ENCODE results near the gene DNAJC4. TPM values are rescaled to one million over a fixed set of nuclear protein-coding genes. Genes with fewer than 3 reads are reported as not detected.

The DNAJC4 gene
- total RNA-seq, 2 experiments from 2014 or later: 38.0 to 41.3 TPM

- no peak for ATAC-seq
- H3K27ac Mint-ChIP-seq: peak overlapping the region; percentile 61
Measured at GRCh38 chr11:64238999-64239398, 8.7 kb downstream of the DNAJC4 start.

DNA sequence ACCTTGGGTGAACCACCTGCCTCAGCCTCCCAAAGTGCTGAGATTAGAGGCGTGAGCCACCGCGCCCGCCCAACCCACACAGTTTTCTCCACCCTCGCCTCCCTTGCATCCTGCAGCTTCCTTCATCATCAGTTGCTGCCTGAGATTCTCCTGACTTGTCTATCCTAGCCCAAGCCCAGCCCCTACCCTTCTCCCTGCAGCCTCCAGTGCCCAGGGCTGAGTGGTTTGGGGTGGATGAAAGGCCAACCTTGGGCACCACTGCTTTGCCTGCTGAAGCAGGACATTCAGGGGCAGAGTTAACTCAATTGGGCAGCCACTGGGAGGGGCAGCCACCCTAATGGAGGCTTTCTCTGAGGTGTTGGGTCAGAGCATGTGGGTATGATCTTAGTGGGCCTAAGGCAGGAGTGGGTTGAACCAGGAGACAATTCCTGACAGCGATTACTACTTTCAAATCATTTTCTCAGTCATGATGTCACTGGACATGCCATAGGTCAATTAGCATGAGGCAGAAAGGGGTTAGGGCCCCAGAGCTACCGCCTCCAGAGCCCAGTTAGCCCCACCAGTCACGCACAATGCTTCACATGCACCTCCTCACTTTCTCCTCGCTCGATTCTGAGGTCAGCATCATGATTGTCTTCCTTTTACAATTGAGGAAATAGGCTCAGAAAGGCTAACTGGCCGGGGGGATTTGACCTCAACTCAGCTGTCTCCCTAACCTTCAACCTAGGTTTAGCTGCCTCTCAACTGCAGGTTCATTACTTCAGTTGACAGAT lies 9.5 kb downstream of the DNAJC4 start:
- ChIA-PET CTCF (interaction anchor here (0.8 to 2.8 kb wide), 2 partner anchors 9 to 35 kb away, joined by 3 to 9 read pairs; partner anchors contain the start of gene DNAJC4), POLR2A (interaction anchor here (0.8 to 2.0 kb wide), 7 partner anchors 8 to 58 kb away, joined by 3 to 15 read pairs (median 3); partner anchors contain the start of genes DNAJC4, FERMT3, NUDT22 and TRPT1)
- Mint-ChIP-seq H3K9me3 (ENCODE audit: insufficient read depth) (no peaks in the 10 kb centered on the region), H3K27ac (peak overlapping the region; percentile 98), H3K27me3 (ENCODE audit: low read depth) (no peaks in the 10 kb centered on the region), H3K4me1 (ENCODE audit: low read depth) (peaks cover 48% of the 10 kb centered on the region), H3K36me3 (ENCODE audit: low read depth) (peaks cover 50% of the 10 kb centered on the region), H3K4me3 (peak overlapping the region; percentile 89)
- no peak for ATAC-seq
- peak; percentile 41 for DNase-seq

More at GRCh38 chr11:64238999-64239398, 8.7 kb downstream of the DNAJC4 start:
- ChIA-PET CTCF (interaction anchor here (2.8 kb wide), 1 partner anchor 34 kb away, joined by 9 read pairs; no protein-coding TSS in a partner anchor), POLR2A (interaction anchor here (1.0 to 2.0 kb wide), 6 partner anchors 10 to 65 kb away, joined by 3 to 12 read pairs (median 4); partner anchors contain the start of genes FERMT3, NUDT22, STIP1 and TRPT1)
- DNase-seq: no peak
- no peaks in the 10 kb centered on the region for H3K9me3 Mint-ChIP-seq (ENCODE audit: insufficient read depth)
- H3K36me3 Mint-ChIP-seq (ENCODE audit: low read depth): peaks cover 47% of the 10 kb centered on the region
- H3K4me3 Mint-ChIP-seq: no peak overlapping the region
- H3K27me3 Mint-ChIP-seq (ENCODE audit: low read depth): no peaks in the 10 kb centered on the region
- H3K4me1 Mint-ChIP-seq (ENCODE audit: low read depth): peaks cover 42% of the 10 kb centered on the region

- ChIA-PET POLR2A (interaction anchor here (0.7 to 6.3 kb wide), 14 partner anchors 8 to 1477 kb away, joined by 3 to 58 read pairs (median 4); partner anchors contain the start of genes DNAJC4, FERMT3, NUDT22 and STIP1), CTCF (interaction anchor here (0.7 to 6.8 kb wide), 8 partner anchors 9 to 99 kb away, joined by 3 to 57 read pairs (median 3); partner anchors contain the start of genes BAD, CCDC88B, DNAJC4 and FERMT3)
- peaks cover 43% of the 10 kb centered on the region for H3K4me1 Mint-ChIP-seq (ENCODE audit: low read depth)
- no peaks in the 10 kb centered on the region for H3K9me3 Mint-ChIP-seq (ENCODE audit: insufficient read depth)
- no peaks in the 10 kb centered on the region for H3K27me3 Mint-ChIP-seq (ENCODE audit: low read depth)
- H3K36me3 Mint-ChIP-seq (ENCODE audit: low read depth): peaks cover 45% of the 10 kb centered on the region
- ATAC-seq: peak; percentile 76
- H3K4me3 Mint-ChIP-seq: peak within 1 kb of the TSS; percentile 89
- DNase-seq: peak; percentile 98
- peak within 1 kb of the TSS; percentile 98 for H3K27ac Mint-ChIP-seq
Measured at GRCh38 chr11:64240435-64241240, 10.3 kb downstream of the DNAJC4 start, which contains the start of gene FKBP2. TSS of gene FKBP2 (plus strand) at chr11:64241095. CDS start at chr11:64242388, 1,293 bp downstream.

DNA sequence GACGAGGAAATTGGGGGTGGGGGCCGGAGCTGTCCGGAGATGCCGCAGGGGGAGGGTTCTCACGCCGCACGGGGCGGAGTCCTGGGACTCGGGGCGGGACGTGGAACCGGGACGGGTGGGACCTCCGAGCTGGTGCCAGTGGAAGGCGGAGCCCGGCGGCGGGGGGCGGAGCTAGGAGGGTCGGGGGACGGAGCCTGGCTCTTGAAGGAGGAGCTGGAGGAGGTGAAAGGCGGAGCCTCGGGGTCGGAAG lies 10.8 kb downstream of the DNAJC4 start:
- peak overlapping the region; percentile 89 for H3K4me3 Mint-ChIP-seq
- H3K27ac Mint-ChIP-seq: peak overlapping the region; percentile 98
- ATAC-seq: peak; percentile 83
- no peak for DNase-seq
- peaks cover 39% of the 10 kb centered on the region for H3K4me1 Mint-ChIP-seq (ENCODE audit: low read depth)
- H3K9me3 Mint-ChIP-seq (ENCODE audit: insufficient read depth): no peaks in the 10 kb centered on the region
- ChIA-PET POLR2A (interaction anchor here (0.7 to 6.3 kb wide), 10 partner anchors 8 to 1476 kb away, joined by 3 to 58 read pairs (median 6); partner anchors contain the start of genes DNAJC4, FERMT3, NUDT22 and PRDX5), CTCF (interaction anchor here (0.7 to 6.8 kb wide), 6 partner anchors 10 to 99 kb away, joined by 3 to 57 read pairs (median 3); partner anchors contain the start of genes BAD, CCDC88B, FERMT3 and STIP1)
- peaks cover 45% of the 10 kb centered on the region for H3K36me3 Mint-ChIP-seq (ENCODE audit: low read depth)
- H3K27me3 Mint-ChIP-seq (ENCODE audit: low read depth): no peaks in the 10 kb centered on the region

- ATAC-seq: peak; percentile 5
- H3K27me3 Mint-ChIP-seq (ENCODE audit: low read depth): no peaks in the 10 kb centered on the region
- ChIA-PET CTCF (interaction anchor here (0.7 to 6.8 kb wide), 7 partner anchors 9 to 98 kb away, joined by 3 to 57 read pairs (median 3); partner anchors contain the start of genes BAD, CCDC88B, FERMT3 and PLCB3), POLR2A (interaction anchor here (0.7 to 6.3 kb wide), 12 partner anchors 8 to 1475 kb away, joined by 3 to 58 read pairs (median 6); partner anchors contain the start of genes DNAJC4, FERMT3, NUDT22 and PRDX5)
- peak; percentile 100 for DNase-seq
- peak overlapping the region; percentile 98 for H3K27ac Mint-ChIP-seq
- no peaks in the 10 kb centered on the region for H3K9me3 Mint-ChIP-seq (ENCODE audit: insufficient read depth)
- peaks cover 44% of the 10 kb centered on the region for H3K36me3 Mint-ChIP-seq (ENCODE audit: low read depth)
- peaks cover 39% of the 10 kb centered on the region for H3K4me1 Mint-ChIP-seq (ENCODE audit: low read depth)
- peak overlapping the region; percentile 89 for H3K4me3 Mint-ChIP-seq
Measured at GRCh38 chr11:64241491-64242374, 11.4 kb downstream of the DNAJC4 start.

- Mint-ChIP-seq H3K27ac (peak overlapping the region; percentile 85), H3K27me3 (ENCODE audit: low read depth) (no peaks in the 10 kb centered on the region), H3K4me1 (ENCODE audit: low read depth) (peaks cover 50% of the 10 kb centered on the region), H3K36me3 (ENCODE audit: low read depth) (peaks cover 28% of the 10 kb centered on the region), H3K9me3 (ENCODE audit: insufficient read depth) (no peaks in the 10 kb centered on the region), H3K4me3 (peak overlapping the region; percentile 25)
- CTCF ChIA-PET: interaction anchor here (1.1 to 6.8 kb wide), 9 partner anchors 7 to 113 kb away, joined by 3 to 57 read pairs (median 4); partner anchors contain the start of genes CATSPERZ, ESRRA, FERMT3 and PLCB3
- ATAC-seq (no peak), DNase-seq (no peak)
- POLR2A ChIA-PET: interaction anchor here (1.1 to 6.3 kb wide), 7 partner anchors 10 to 74 kb away, joined by 3 to 58 read pairs (median 23); partner anchors contain the start of genes FERMT3, NUDT22, PRDX5 and STIP1
Measured at GRCh38 chr11:64243236-64243854, 13.0 kb downstream of the DNAJC4 start.

- ATAC-seq (no peak), DNase-seq (no peak)
- ChIA-PET POLR2A (interaction anchor here (0.9 to 6.3 kb wide), 10 partner anchors 11 to 405 kb away, joined by 3 to 58 read pairs (median 10); partner anchors contain the start of genes FERMT3, NUDT22, PRDX5 and STIP1), CTCF (interaction anchor here (1.1 to 6.8 kb wide), 8 partner anchors 8 to 112 kb away, joined by 3 to 57 read pairs (median 4); partner anchors contain the start of genes CATSPERZ, ESRRA and FERMT3)
- peak overlapping the region; percentile 85 for H3K27ac Mint-ChIP-seq
- no peaks in the 10 kb centered on the region for H3K27me3 Mint-ChIP-seq (ENCODE audit: low read depth)
- H3K36me3 Mint-ChIP-seq (ENCODE audit: low read depth): peaks cover 25% of the 10 kb centered on the region
- peaks cover 50% of the 10 kb centered on the region for H3K4me1 Mint-ChIP-seq (ENCODE audit: low read depth)
- H3K4me3 Mint-ChIP-seq: peak overlapping the region; percentile 34
- H3K9me3 Mint-ChIP-seq (ENCODE audit: insufficient read depth): no peaks in the 10 kb centered on the region
Measured at GRCh38 chr11:64244107-64244506, 13.8 kb downstream of the DNAJC4 start.

- peaks cover 25% of the 10 kb centered on the region for H3K36me3 Mint-ChIP-seq (ENCODE audit: low read depth)
- POLR2A ChIA-PET: interaction anchor here (0.6 to 6.3 kb wide), 13 partner anchors 14 to 1634 kb away, joined by 3 to 58 read pairs (median 5); partner anchors contain the start of genes CCDC88B, FERMT3, NUDT22 and PRDX5
- no peaks in the 10 kb centered on the region for H3K27me3 Mint-ChIP-seq (ENCODE audit: low read depth)
- peaks cover 46% of the 10 kb centered on the region for H3K4me1 Mint-ChIP-seq (ENCODE audit: low read depth)
- ATAC-seq: no peak
- CTCF ChIA-PET: interaction anchor here (1.0 to 6.8 kb wide), 10 partner anchors 9 to 111 kb away, joined by 3 to 57 read pairs (median 4); partner anchors contain the start of genes CATSPERZ, ESRRA, FERMT3 and PRDX5
- no peak for DNase-seq
- peak overlapping the region; percentile 85 for H3K27ac Mint-ChIP-seq
- H3K9me3 Mint-ChIP-seq (ENCODE audit: insufficient read depth): no peaks in the 10 kb centered on the region
- peak overlapping the region; percentile 88 for H3K4me3 Mint-ChIP-seq
Measured at GRCh38 chr11:64244966-64245365, 14.6 kb downstream of the DNAJC4 start.

DNA sequence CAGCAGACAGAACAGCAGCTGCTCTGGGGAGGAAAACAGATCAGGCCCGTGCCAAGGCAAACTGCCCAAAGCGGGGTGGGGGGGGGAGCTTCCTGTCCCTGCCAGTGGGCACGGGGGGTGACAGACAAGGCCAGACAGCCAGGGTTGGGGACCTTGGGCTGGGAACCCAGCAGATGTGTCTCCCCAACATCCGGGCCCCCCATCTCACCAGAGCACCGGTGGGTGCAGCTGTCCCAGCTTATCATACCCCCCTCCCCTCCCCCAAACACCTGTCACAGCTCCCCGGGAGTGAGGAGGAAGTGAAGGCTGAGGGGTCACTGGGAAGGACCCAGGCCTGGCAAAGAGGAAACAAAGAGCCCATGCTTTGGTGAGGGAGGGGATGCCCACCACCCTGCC lies 15.1 kb downstream of the DNAJC4 start:
- ChIA-PET POLR2A (interaction anchor here (0.6 to 6.3 kb wide), 12 partner anchors 8 to 94 kb away, joined by 3 to 58 read pairs (median 5); partner anchors contain the start of genes CCDC88B, FERMT3, NUDT22 and STIP1), CTCF (interaction anchor here (1.0 to 6.8 kb wide), 9 partner anchors 9 to 86 kb away, joined by 3 to 57 read pairs (median 4); partner anchors contain the start of genes CATSPERZ, ESRRA, FERMT3 and PRDX5)
- H3K9me3 Mint-ChIP-seq (ENCODE audit: insufficient read depth): no peaks in the 10 kb centered on the region
- ATAC-seq (no peak), DNase-seq (peak; percentile 55)
- H3K27me3 Mint-ChIP-seq (ENCODE audit: low read depth): no peaks in the 10 kb centered on the region
- peaks cover 45% of the 10 kb centered on the region for H3K4me1 Mint-ChIP-seq (ENCODE audit: low read depth)
- H3K27ac Mint-ChIP-seq: peak overlapping the region; percentile 85
- H3K36me3 Mint-ChIP-seq (ENCODE audit: low read depth): peaks cover 21% of the 10 kb centered on the region
- peak overlapping the region; percentile 88 for H3K4me3 Mint-ChIP-seq

Measured in activated CD8-positive, alpha-beta T cell treated with anti-CD3 and anti-CD28 coated beads, Interleukin-2, amount 10 ng/mL, durations not matched to agents 7 days and 5 days (primary cell).